ENCODE measurements around the gene TRAF3.
"Not testable (repeated sequence)": the region's sequence is repeated elsewhere in the genome, so short reads cannot be mapped to it uniquely, and the experiment has no call there.

TRAF3 gene

GRCh38 chr14:102867826-102868580, 90.8 kb downstream of the TRAF3 start:
- DNase-seq = no peak

- no peak for DNase-seq
Measured at GRCh38 chr14:102868956-102869547, 91.8 kb downstream of the TRAF3 start.

- DNase-seq = no peak
Measured at GRCh38 chr14:102870246-102870645, 93.0 kb downstream of the TRAF3 start.

- no peak for DNase-seq
Measured at GRCh38 chr14:102870994-102871831, 94.0 kb downstream of the TRAF3 start.

- peak; percentile 25 for DNase-seq
Measured at GRCh38 chr14:102872020-102872419, 94.8 kb downstream of the TRAF3 start.

GRCh38 chr14:102873131-102873530, 95.9 kb downstream of the TRAF3 start:
- DNase-seq = no peak

GRCh38 chr14:102873546-102874061, 96.4 kb downstream of the TRAF3 start:
- DNase-seq = no peak

- no peak for DNase-seq
Measured at GRCh38 chr14:102875652-102876051, 98.4 kb downstream of the TRAF3 start.

- DNase-seq = not testable (repeated sequence)
Measured at GRCh38 chr14:102877511-102877910, 100.3 kb downstream of the TRAF3 start.

- DNase-seq = no peak
Measured at GRCh38 chr14:102878174-102878969, 101.1 kb downstream of the TRAF3 start.

GRCh38 chr14:102878970-102879460, 101.8 kb downstream of the TRAF3 start:
- DNase-seq = no peak

- no peak for DNase-seq
Measured at GRCh38 chr14:102882226-102882906, 105.1 kb downstream of the TRAF3 start.

- DNase-seq = no peak
Measured at GRCh38 chr14:102883089-102883541, 105.9 kb downstream of the TRAF3 start.

GRCh38 chr14:102883554-102883953, 106.3 kb downstream of the TRAF3 start:
- DNase-seq = no peak

GRCh38 chr14:102885737-102886447, 108.6 kb downstream of the TRAF3 start:
- DNase-seq = no peak

- DNase-seq = no peak
Measured at GRCh38 chr14:102888748-102889147, 111.5 kb downstream of the TRAF3 start.

GRCh38 chr14:102889615-102890014, 112.4 kb downstream of the TRAF3 start:
- DNase-seq = no peak

- no peak for DNase-seq
Measured at GRCh38 chr14:102891111-102891510, 113.9 kb downstream of the TRAF3 start.

GRCh38 chr14:102891556-102891955, 114.3 kb downstream of the TRAF3 start:
- no peak for DNase-seq

GRCh38 chr14:102892651-102893050, 115.4 kb downstream of the TRAF3 start:
- DNase-seq = no peak

- no peak for DNase-seq
Measured at GRCh38 chr14:102893452-102893851, 116.2 kb downstream of the TRAF3 start.

Measured in central memory CD4-positive, alpha-beta T cell (primary cell).